SK-N-SH (cell line): ENCODE measurements around the gene SMIM7. TPM values are rescaled to one million over a fixed set of nuclear protein-coding genes. Genes with fewer than 3 reads are reported as not detected.

Source experiments
- CTCF ChIA-PET: fragments of 300-600, 350-600 bp; formaldehyde crosslinking; extraction: SDS; loops from one replicate; lab custom pipeline; 2021; lab: Yijun Ruan, JAX
- POLR2A ChIA-PET: fragments of 350-600 bp; sonication (Branson Sonifier 250); formaldehyde crosslinking; extraction: SDS; loops from one replicate; lab custom pipeline; 2020; ENCODE audit warnings: antibody characterized with exemption, inconsistent platforms; lab: Yijun Ruan, JAX
- DNase-seq: peaks from one replicate; pipeline ENCODE4 v3.0.0; 2012
- H2AFZ ChIP-seq: fragments of 200-600 bp; sonication (generic); 2 replicates; pipeline ENCODE4 v1.8.1; 2016; ENCODE audit warnings: antibody characterized with exemption, mild to moderate bottlenecking, low read depth
- H3F3A ChIP-seq: fragments of 200-600 bp; sonication (generic); replicated peaks from 2 replicates; pipeline ENCODE3; 2016; ENCODE audit warnings: antibody characterized with exemption, mild to moderate bottlenecking; ENCODE audit not compliant: insufficient read depth
- H3K27ac ChIP-seq, 2 experiments: fragments of 200-500 bp in 1 of 2; fragments of 200-600 bp in 1 of 2; sonication (Bioruptor generic) in 1 of 2; sonication (generic), shearing (Covaris generic) in 1 of 2; 2 replicates each; pipeline versions ENCODE4 v1.5.1 to v1.6.1; 2014 to 2016; ENCODE audit warnings: low read depth in 2 of 2, inconsistent platforms in 1 of 2, low read length in 1 of 2, mild to moderate bottlenecking in 1 of 2, mixed read lengths in 1 of 2
- H3K27me3 ChIP-seq: fragments of 200-600 bp; sonication (generic), shearing (Covaris generic); 2 replicates; pipeline ENCODE4 v1.6.1; 2016; ENCODE audit warnings: mixed run types; ENCODE audit not compliant: insufficient read depth
- H3K36me3 ChIP-seq, 2 experiments: fragments of 200-500 bp in 1 of 2; fragments of 200-600 bp in 1 of 2; sonication (Bioruptor generic) in 1 of 2; sonication (generic) in 1 of 2; replicated peaks in 1 of 2; 2 replicates each; pipeline versions ENCODE3 to v1.5.1; 2014 to 2016; ENCODE audit warnings: low read length in 1 of 2, mild to moderate bottlenecking in 1 of 2; ENCODE audit not compliant: insufficient read depth in 2 of 2, control insufficient read depth in 1 of 2
- H3K4me1 ChIP-seq, 2 experiments: fragments of 200-500 bp in 1 of 2; fragments of 200-600 bp in 1 of 2; sonication (Bioruptor generic) in 1 of 2; sonication (generic), shearing (Covaris generic) in 1 of 2; 2 replicates each; pipeline versions ENCODE4 v1.5.1 to v1.6.1; 2014 to 2016; ENCODE audit warnings: low read depth in 1 of 2, low read length in 1 of 2, mixed run types in 1 of 2; ENCODE audit not compliant: insufficient read depth in 2 of 2, control insufficient read depth in 1 of 2
- H3K4me2 ChIP-seq: fragments of 200-600 bp; sonication (generic), shearing (Covaris generic); 2 replicates; pipeline ENCODE4 v1.6.1; 2017; ENCODE audit warnings: mixed run types
- H3K4me3 ChIP-seq, 2 experiments: fragments of 200-500 bp in 1 of 2; fragments of 200-600 bp in 1 of 2; sonication (Bioruptor generic) in 1 of 2; sonication (generic), shearing (Covaris generic) in 1 of 2; 2 replicates each; pipeline versions ENCODE4 v1.5.1 to v1.8.1; 2014 to 2016; ENCODE audit warnings: low read depth in 2 of 2, inconsistent platforms in 1 of 2, low read length in 1 of 2, mild to moderate bottlenecking in 1 of 2, mixed read lengths in 1 of 2, moderate library complexity in 1 of 2
- H3K79me2 ChIP-seq: fragments of 200-600 bp; sonication (generic); 2 replicates; pipeline ENCODE4 v1.8.1; 2017; ENCODE audit warnings: mild to moderate bottlenecking; ENCODE audit not compliant: insufficient read depth
- H3K9ac ChIP-seq: fragments of 200-600 bp; sonication (generic); 2 replicates; pipeline ENCODE4 v1.6.1; 2017; ENCODE audit warnings: mixed run types
- H3K9me2 ChIP-seq: fragments of 200-600 bp; sonication (generic); 2 replicates; pipeline ENCODE4 v1.6.1; 2017; ENCODE audit warnings: mixed run types
- H3K9me3 ChIP-seq: fragments of 200-600 bp; sonication (generic); 2 replicates; pipeline ENCODE4 v1.6.1; 2017; ENCODE audit warnings: mixed run types, mild to moderate bottlenecking, moderate library complexity
- H4K20me1 ChIP-seq: fragments of 200-600 bp; sonication (generic); 2 replicates; pipeline ENCODE4 v1.6.1; 2017; ENCODE audit warnings: mild to moderate bottlenecking, mixed run types; ENCODE audit not compliant: insufficient read depth
- ELF1 ChIP-seq: IDR thresholded peaks from 2 replicates; pipeline ENCODE4 v1.4.0; 2012
- FOXM1 ChIP-seq: IDR thresholded peaks from 2 replicates; pipeline ENCODE4 v1.4.0; 2012; ENCODE audit warnings: low read depth, mild to moderate bottlenecking
- GABPA ChIP-seq: IDR thresholded peaks from 2 replicates; pipeline ENCODE4 v1.4.0; 2012; ENCODE audit warnings: low read depth, mild to moderate bottlenecking
- IRF3 ChIP-seq: fragments of 150-350 bp; IDR thresholded peaks from 2 replicates; pipeline ENCODE4 v1.6.1; 2016; ENCODE audit warnings: mild to moderate bottlenecking, low read depth, low read length
- JUND ChIP-seq: IDR thresholded peaks from 2 replicates; pipeline ENCODE4 v1.4.0; 2012
- MAX ChIP-seq: IDR thresholded peaks from 2 replicates; pipeline ENCODE4 v1.4.0; 2012; ENCODE audit warnings: low read depth
- MEF2A ChIP-seq: IDR thresholded peaks from 2 replicates; pipeline ENCODE4 v1.4.0; 2012; ENCODE audit warnings: low read depth, borderline replicate concordance
- PBX3 ChIP-seq: IDR thresholded peaks from 2 replicates; pipeline ENCODE4; 2012
- POLR2AphosphoS5 ChIP-seq: IDR thresholded peaks from 2 replicates; pipeline ENCODE4 v1.6.1; 2012; ENCODE audit warnings: low read depth, low read length
- SIN3A ChIP-seq: IDR thresholded peaks from 2 replicates; pipeline ENCODE4 v1.6.1; 2012; ENCODE audit warnings: low read depth, mild to moderate bottlenecking, low read length, moderate library complexity, borderline replicate concordance
- SMC3 ChIP-seq: IDR thresholded peaks from 2 replicates; pipeline ENCODE4 v1.6.1; 2012; ENCODE audit warnings: low read depth, low read length, improper control_type of control experiment
- TAF1 ChIP-seq: IDR thresholded peaks from 2 replicates; pipeline ENCODE4 v1.6.1; 2012; ENCODE audit warnings: low read depth, mild to moderate bottlenecking, low read length, moderate library complexity, borderline replicate concordance
- ZBTB33 ChIP-seq: IDR thresholded peaks from 2 replicates; pipeline ENCODE4 v1.4.0; 2012; ENCODE audit warnings: low read depth, borderline replicate concordance
- WGBS: methylation state at CpG from one replicate; pipeline ENCODE4 v1.1.6; 2017; ENCODE audit warnings: low lambda C conversion rate; 5-methylcytosine and 5-hydroxymethylcytosine counted together
- polyA plus RNA-seq, 3 experiments: library from polyadenylated mRNA; depleted of rRNA; stranded (reverse); fragments of >200 nt; gene quantifications; 2 replicates each; pipeline ENCODE4 v1.2.3, GENCODE V29; 2012

Gene SMIM7
- polyA plus RNA-seq, 1 of the 3 experiments (the other 2 are of a cell fraction) = 74.2 TPM

- no peak for TF ChIP-seq SMC3
- TF ChIP-seq, all 33 proteins: peak for 0
Measured at GRCh38 chr19:16626796-16627192, 33.1 kb downstream of the SMIM7 start (continued).

GRCh38 chr19:16625163-16625958 is 34.6 kb downstream of the SMIM7 start:
- Histone ChIP-seq H4K20me1 (peaks cover 71% of the 10 kb centered on the region), H3K36me3 (peaks cover 8 to 34% of the 10 kb centered on the region in 2 experiments), H3K9ac (no peak overlapping the region), H3K4me1 (peaks cover 6 to 23% of the 10 kb centered on the region in 2 experiments; a peak in 2 of 4 replicates), H3K4me2 (no peak overlapping the region), H2AFZ (no peak overlapping the region), H3K27ac (no peak overlapping the region), H3K79me2 (peaks cover 75% of the 10 kb centered on the region), H3F3A (peaks cover 14% of the 10 kb centered on the region), H3K9me3 (no peaks in the 10 kb centered on the region), H3K4me3 (no peak overlapping the region), H3K27me3 (no peaks in the 10 kb centered on the region), H3K9me2 (no peaks in the 10 kb centered on the region)
- POLR2A ChIA-PET = interaction anchor here (0.6 kb wide), 1 partner anchor 403 kb away, joined by 3 read pairs; no protein-coding TSS in a partner anchor
- DNase-seq = no peak
- CTCF ChIA-PET = interaction anchor here (1.5 kb wide), 1 partner anchor 183 kb away, joined by 3 read pairs; no protein-coding TSS in a partner anchor
- TF ChIP-seq POLR2AphosphoS5 = no peak
- no peak for TF ChIP-seq GABPA
- no peak for TF ChIP-seq MEF2A
- no peak for TF ChIP-seq MAX
- TF ChIP-seq ELF1 = no peak
- TF ChIP-seq ZBTB33 = no peak
- TF ChIP-seq IRF3 = no peak
- no peak for TF ChIP-seq JUND
- TF ChIP-seq TAF1 = no peak
- TF ChIP-seq SIN3A = no peak
- no peak for TF ChIP-seq PBX3
- no peak for TF ChIP-seq FOXM1
- WGBS = 90% methylated on average over 16 of the region's 16 CpGs
